ENCODE measurements around the gene TEX53. TPM values are rescaled to one million over a fixed set of nuclear protein-coding genes. Genes with fewer than 3 reads are reported as not detected.

The TEX53 gene
- total RNA-seq, 2 donors from 2014 or later, result not detected

GRCh38 chr9:114682846-114683245, 25.2 kb upstream of the TEX53 start:
- H3K9me3 ChIP-seq (ENCODE audit: control insufficient read depth, low read length), result no peaks in the 10 kb centered on the region
- no peaks in the 10 kb centered on the region for H3K36me3 ChIP-seq (ENCODE audit: control insufficient read depth, insufficient read depth, low read length)
- peaks cover 2% of the 10 kb centered on the region for H3K4me1 Mint-ChIP-seq
- H3K27ac ChIP-seq (ENCODE audit: low read depth, low read length), result no peak overlapping the region
- H3K27me3 ChIP-seq (ENCODE audit: control insufficient read depth, insufficient read depth, low read length, poor library complexity, severe bottlenecking), result no peaks in the 10 kb centered on the region
- no peak overlapping the region for H3K4me3 Mint-ChIP-seq
- no peak overlapping the region for H3K4me3 ChIP-seq (ENCODE audit: low read length)
- no peak overlapping the region for H3K27ac Mint-ChIP-seq
- no peaks in the 10 kb centered on the region for H3K4me1 ChIP-seq (ENCODE audit: control insufficient read depth, insufficient read depth, low read length)
- no peaks in the 10 kb centered on the region for H3K9me3 Mint-ChIP-seq
- no peak for TF ChIP-seq CTCF (conservative IDR thresholded peaks at IDR 0.05)
- 85% methylated on average over 3 of the region's 3 CpGs; no CpG with 5 or more reads in 1 of the 2 experiments for WGBS, 2 experiments (ENCODE audit: insufficient coverage in 1 of 2, insufficient read length in 1 of 2)
- peak; percentile 7 for DNase-seq
- H3K36me3 Mint-ChIP-seq (ENCODE audit: low read depth), result no peaks in the 10 kb centered on the region
- H3K27me3 Mint-ChIP-seq (ENCODE audit: insufficient read depth), result peaks cover 8% of the 10 kb centered on the region
- H3K9ac ChIP-seq (ENCODE audit: extremely low read depth, low read length, poor library complexity, severe bottlenecking), result no peak overlapping the region

- Mint-ChIP-seq H3K4me1 (peaks cover 2% of the 10 kb centered on the region), H3K9me3 (no peaks in the 10 kb centered on the region), H3K27me3 (ENCODE audit: insufficient read depth) (peaks cover 6% of the 10 kb centered on the region), H3K4me3 (no peak within 1 kb of the TSS), H3K36me3 (ENCODE audit: low read depth) (no peaks in the 10 kb centered on the region), H3K27ac (no peak within 1 kb of the TSS)
- DNase-seq, result peak; percentile 90
- 82 to 85% methylated on average over 7 to 8 of the region's 8 CpGs for WGBS, 2 experiments (ENCODE audit: insufficient coverage in 1 of 2, insufficient read length in 1 of 2)
- TF ChIP-seq CTCF (conservative IDR thresholded peaks at IDR 0.05), result peak; percentile 78
- Histone ChIP-seq H3K36me3 (ENCODE audit: control insufficient read depth, insufficient read depth, low read length) (no peaks in the 10 kb centered on the region), H3K4me1 (ENCODE audit: control insufficient read depth, insufficient read depth, low read length) (no peaks in the 10 kb centered on the region), H3K9me3 (ENCODE audit: control insufficient read depth, low read length) (no peaks in the 10 kb centered on the region), H3K9ac (ENCODE audit: extremely low read depth, low read length, poor library complexity, severe bottlenecking) (no peak within 1 kb of the TSS), H3K4me3 (ENCODE audit: low read length) (no peak within 1 kb of the TSS), H3K27ac (ENCODE audit: low read depth, low read length) (no peak within 1 kb of the TSS), H3K27me3 (ENCODE audit: control insufficient read depth, insufficient read depth, low read length, poor library complexity, severe bottlenecking) (no peaks in the 10 kb centered on the region)
Observed at GRCh38 chr9:114681594-114682332, 24.2 kb upstream of the TEX53 start, which contains the start of gene TEX48. Gene TEX48 (minus strand): TSS chr9:114682192. CDS start chr9:114671723, 10,469 bp downstream.

GRCh38 chr9:114680259-114681001, 22.8 kb upstream of the TEX53 start:
- H3K36me3 Mint-ChIP-seq (ENCODE audit: low read depth), result no peaks in the 10 kb centered on the region
- no peaks in the 10 kb centered on the region for H3K9me3 Mint-ChIP-seq
- peaks cover 4% of the 10 kb centered on the region for H3K4me1 Mint-ChIP-seq
- TF ChIP-seq CTCF (conservative IDR thresholded peaks at IDR 0.05), result no peak
- Histone ChIP-seq H3K27ac (ENCODE audit: low read depth, low read length) (no peak overlapping the region), H3K4me3 (ENCODE audit: low read length) (no peak overlapping the region), H3K27me3 (ENCODE audit: control insufficient read depth, insufficient read depth, low read length, poor library complexity, severe bottlenecking) (no peaks in the 10 kb centered on the region), H3K36me3 (ENCODE audit: control insufficient read depth, insufficient read depth, low read length) (no peaks in the 10 kb centered on the region), H3K9ac (ENCODE audit: extremely low read depth, low read length, poor library complexity, severe bottlenecking) (no peak overlapping the region), H3K4me1 (ENCODE audit: control insufficient read depth, insufficient read depth, low read length) (no peaks in the 10 kb centered on the region), H3K9me3 (ENCODE audit: control insufficient read depth, low read length) (no peaks in the 10 kb centered on the region)
- peaks cover 6% of the 10 kb centered on the region for H3K27me3 Mint-ChIP-seq (ENCODE audit: insufficient read depth)
- DNase-seq, result peak; percentile 19
- no peak overlapping the region for H3K4me3 Mint-ChIP-seq
- no peak overlapping the region for H3K27ac Mint-ChIP-seq
- 92 to 95% methylated on average over 7 to 8 of the region's 8 CpGs for WGBS, 2 experiments (ENCODE audit: insufficient coverage in 1 of 2, insufficient read length in 1 of 2)
